ENCODE measurements around the gene LRP8.

The LRP8 gene

DNA sequence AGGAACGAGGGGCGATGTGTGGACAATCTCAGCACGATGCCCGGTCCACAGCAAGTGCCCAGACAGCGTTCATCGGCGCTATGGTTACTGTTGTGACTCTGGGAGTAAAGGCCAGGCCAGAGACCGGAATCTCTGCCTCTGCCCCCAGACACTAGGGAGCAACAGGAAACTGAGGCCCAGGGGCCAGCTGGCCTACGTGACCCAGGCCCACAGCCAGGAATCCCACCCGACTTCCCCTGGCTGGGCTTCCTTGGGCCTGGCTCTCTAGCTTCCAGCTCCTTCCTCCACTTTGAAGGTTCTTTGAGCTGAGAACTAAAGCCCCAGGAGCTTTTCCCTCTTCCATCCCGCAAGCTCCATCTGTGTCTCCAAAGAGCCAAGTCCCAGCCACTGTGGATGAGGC is 4.6 kb downstream of the LRP8 start:
- no peak for DNase-seq (ENCODE audit: low read depth in 2 of 2)

DNA sequence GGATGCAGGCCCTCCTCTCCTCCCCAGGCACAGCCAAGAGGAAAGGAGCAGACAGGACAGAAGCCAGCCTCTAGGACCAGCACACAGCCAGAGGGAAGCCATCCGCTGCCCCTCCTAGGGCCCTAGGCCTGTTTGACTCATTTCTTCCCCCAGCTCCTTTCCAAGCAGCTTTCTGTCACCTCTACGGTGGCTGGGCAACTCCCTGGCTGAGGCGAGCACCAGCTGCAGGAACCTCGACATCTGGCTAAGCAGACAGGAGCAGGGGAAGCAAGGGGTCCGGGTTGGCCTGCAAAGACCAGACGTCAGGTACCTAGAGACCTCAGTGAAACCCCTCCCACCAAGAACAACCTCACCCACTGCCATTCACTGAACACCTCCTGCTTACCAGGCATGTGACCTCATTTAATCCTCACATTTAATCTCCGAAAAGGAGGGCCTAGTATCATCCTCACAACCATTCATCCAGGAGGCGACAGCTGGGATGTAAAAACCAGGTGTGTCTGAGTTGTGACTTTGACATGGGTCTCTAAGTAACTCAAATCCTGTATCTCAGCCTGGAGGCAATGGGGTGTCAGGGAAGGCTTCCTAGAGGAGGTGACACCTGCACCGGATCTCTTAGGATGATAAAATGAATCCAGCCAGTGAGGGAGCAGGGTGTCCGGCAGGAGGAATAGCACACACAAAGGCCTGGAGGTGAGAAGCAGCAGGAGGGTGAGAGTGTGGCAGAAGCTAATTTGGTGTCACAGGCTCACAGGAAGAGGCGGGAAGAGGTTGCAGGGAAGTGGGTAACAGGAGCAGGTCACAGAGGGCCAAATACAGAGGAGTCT is 5.9 kb downstream of the LRP8 start:
- DNase-seq (ENCODE audit: low read depth in 2 of 2) = no peak

DNA sequence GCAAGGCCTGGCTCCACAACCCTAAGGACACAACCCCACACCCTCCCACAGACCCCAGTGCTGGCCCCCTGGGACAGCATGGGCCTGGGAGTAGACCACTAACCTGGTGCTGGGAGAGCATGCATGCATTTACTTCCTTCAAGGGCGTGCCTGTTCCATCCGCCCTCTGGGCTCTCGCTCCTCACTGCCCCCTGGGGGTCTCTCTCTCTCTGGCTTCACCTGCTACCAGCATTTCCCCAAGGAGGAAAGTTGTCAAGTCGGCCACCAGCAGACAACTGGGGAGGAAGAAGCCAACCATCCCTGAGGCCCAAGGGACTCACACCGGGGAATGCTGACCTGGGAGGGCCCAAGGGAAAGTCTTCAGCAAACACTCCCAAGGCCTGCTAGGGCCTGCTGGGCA is 6.5 kb downstream of the LRP8 start:
- no peak for DNase-seq (ENCODE audit: low read depth in 2 of 2)

DNA sequence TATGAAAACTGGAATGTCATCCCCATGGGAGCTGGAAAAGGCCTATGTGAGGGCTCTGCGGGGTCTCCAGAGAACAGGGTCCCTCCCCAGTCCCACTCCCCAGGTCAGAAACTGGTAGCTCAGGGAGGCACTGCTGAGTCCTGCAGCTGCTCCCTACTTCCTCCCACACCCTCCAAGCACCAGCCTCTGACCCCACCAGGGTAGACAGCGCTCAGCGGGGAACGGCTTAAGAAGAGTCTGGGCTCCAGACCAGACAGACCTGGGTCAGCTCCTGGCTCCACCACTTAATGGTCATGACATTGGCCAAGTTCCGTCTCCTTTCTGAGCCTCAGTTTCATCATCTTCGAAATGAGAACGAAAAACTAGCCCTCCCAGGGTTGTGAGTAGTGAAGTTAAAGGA is 7.2 kb downstream of the LRP8 start:
- no peak for DNase-seq (ENCODE audit: low read depth in 2 of 2)

GRCh38 chr1:53319296-53320101 is 8.4 kb downstream of the LRP8 start:
- no peak for DNase-seq (ENCODE audit: low read depth in 2 of 2)

GRCh38 chr1:53317646-53318539 is 10.0 kb downstream of the LRP8 start:
- no peak for DNase-seq (ENCODE audit: low read depth in 2 of 2)

GRCh38 chr1:53316766-53317581 is 10.9 kb downstream of the LRP8 start:
- DNase-seq (ENCODE audit: low read depth in 2 of 2) = no peak

DNA sequence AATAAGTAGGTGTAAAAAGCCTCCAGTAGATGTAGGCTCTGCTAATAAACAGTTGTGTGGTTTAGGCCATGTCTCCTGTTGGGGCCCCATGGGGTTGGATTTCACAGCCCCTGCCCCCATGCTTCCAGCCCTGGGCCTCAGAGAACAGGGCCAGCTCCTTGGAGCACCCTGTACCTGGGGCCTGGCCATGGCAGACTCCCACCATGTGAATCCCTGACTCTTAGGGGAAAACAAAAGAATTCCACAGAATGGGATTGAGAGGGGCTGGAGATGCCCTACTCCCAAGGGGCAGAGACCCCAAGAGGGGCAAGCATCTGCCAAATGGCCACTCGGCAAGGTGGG is 11.5 kb downstream of the LRP8 start:
- DNase-seq (ENCODE audit: low read depth in 2 of 2) = no peak

DNA sequence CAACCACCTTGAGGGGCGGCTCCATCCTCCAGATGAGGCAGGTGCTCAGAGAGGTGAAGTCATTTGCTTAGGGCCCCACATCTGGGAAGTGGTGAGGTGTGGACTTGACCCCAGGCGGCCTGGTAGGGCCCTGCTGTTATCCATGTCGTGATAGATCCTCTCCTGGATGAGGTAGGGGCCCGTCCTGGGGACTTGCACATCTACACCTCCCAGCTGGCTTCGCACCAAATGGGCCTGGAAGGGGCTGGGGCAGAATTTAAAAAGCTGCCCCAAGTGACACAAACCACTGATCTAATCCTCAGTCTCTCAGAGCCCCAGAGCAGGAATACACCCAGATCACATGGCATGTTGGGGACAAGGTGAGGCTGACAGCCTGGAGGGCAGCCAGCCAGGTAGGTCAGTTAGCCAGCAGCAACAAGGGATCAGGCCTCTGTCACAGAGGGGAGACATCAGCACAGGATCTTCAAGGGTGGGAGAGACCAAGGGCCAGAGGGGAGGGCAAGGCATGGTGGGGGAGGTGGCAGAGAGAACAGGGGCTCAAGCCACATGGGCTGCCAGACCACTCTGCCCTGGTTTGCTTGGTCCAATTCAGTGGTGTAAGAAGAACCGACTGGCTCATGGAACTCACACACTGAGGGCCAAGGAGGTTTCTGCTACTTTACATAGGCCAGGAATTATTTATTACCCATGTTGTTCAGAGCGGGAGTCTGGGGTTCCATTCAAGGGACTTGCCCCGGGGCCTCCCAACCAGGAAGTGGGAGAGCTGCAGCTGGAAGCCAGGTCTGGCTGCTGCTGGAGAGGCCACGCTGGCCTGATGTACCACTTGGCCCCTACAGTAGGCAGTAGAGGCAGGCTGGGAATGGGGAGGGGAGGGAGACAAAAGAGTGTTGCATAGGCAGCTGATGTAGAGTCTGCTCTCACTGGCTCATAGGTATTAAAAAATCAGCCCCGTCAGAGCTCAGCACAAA is 12.1 kb downstream of the LRP8 start:
- no peak for DNase-seq (ENCODE audit: low read depth in 2 of 2)

- DNase-seq (ENCODE audit: low read depth in 2 of 2) = no peak
These were observed 12.8 kb downstream of the LRP8 start for GRCh38 chr1:53315046-53315445.

- DNase-seq (ENCODE audit: low read depth in 2 of 2) = no peak
These were observed 13.3 kb downstream of the LRP8 start for GRCh38 chr1:53314606-53315005.

DNA sequence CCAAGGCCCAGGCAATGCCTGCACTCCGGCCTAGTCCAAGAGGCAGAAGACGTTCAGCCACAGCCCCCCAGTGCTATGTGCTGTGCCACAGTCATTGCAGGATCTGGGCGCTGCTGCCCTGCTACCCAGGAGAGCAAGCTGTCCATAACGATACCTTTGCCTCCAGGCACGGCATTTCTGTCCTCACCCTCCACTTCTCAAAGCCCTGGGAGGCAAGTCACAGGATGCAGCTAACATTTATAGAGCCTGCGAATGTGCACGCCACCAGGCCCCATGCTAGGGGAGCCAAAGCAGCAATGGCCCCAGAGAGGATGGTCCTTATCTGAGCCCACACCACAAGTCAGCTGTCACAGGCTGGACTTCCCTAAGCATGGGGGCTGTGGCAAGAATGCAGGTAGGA is 13.8 kb downstream of the LRP8 start:
- DNase-seq (ENCODE audit: low read depth in 2 of 2) = no peak

DNA sequence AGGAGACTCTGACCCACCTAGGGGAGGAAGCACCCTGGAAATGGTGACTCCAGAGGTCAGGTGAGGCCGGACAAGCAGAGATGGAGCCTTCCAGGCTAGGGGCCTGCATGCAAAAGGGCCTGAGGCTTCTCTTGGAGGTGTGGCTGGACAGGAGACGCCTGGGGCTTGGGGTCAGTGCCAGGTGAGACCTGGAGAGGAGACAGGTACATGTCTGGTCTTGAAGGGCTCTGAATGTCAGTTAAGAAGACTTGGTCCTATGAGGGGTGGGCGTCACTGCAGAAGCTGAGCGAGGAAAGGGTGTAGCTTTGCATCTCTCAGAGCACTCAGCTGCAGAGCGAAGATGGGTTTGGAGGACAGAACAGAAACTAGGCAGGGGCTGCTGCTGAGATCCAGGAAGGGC is 14.3 kb downstream of the LRP8 start:
- no peak for DNase-seq (ENCODE audit: low read depth in 2 of 2)

- no peak for DNase-seq (ENCODE audit: low read depth in 2 of 2)
These were observed 16.1 kb downstream of the LRP8 start for GRCh38 chr1:53311702-53312305.

DNA sequence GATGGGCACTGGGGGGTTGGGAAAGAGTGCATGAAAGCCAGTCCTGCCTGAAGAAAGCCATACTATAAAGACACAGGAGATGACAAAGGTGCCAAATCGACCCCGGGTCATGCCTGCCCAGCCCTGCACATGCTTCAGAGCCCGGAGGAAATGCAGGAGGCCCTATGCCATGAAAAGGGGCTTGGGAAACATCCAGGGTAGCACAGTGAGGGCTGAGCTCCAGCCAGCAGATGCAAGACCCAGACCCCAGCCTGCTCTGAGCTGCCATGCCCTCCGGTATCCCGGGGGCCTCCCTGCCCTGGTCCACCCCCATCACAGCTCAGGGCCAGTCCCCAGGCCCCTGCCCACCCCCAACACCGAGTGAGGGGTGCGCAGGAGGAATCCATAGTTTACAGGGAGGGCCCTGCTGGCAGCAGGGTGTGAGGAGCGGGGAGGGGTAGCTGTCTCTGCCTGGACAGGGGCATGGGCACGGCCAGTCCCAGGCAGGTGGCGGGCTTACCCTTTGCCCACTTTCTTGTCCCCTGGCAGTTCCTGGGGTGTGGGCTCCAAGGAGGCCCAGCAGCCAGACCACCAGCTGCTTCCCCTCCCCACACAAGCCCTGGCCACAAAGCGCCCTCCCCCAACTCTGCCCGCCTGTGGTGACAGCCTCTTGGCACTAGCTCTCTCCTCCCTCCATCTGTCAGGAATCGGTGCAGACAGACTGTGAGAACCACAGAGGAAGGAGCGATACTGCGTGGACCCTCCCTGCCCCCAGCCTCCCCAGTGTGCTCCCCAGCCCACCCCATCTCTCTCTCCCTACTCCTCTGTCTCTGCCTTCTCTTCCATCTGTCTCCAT is 16.8 kb downstream of the LRP8 start:
- no peak for DNase-seq (ENCODE audit: low read depth in 2 of 2)

- DNase-seq (ENCODE audit: low read depth in 2 of 2) = no peak
These were observed 18.1 kb downstream of the LRP8 start for GRCh38 chr1:53309802-53310201.

- no peak for DNase-seq (ENCODE audit: low read depth in 2 of 2)
These were observed 19.4 kb downstream of the LRP8 start for GRCh38 chr1:53308506-53308905.

DNA sequence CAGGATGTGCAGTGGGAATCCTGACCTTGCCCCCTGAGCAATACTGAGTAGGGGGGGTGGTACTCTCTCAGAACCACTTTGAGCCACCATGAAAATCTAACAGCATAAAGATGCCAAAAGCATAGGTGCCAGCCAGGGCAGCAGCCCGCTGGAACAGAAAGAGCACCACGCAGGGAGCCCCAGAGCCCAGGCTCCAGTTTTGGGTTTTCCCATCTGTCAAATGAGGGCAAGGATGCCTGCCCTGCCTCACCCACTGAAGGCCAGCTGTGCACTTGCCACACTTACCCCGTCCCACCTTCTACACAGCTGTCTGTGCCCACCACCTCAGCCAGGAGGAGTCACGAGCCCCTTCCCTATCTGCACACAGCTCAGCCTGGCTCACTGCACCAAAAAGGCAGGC is 20.8 kb downstream of the LRP8 start:
- no peak for DNase-seq (ENCODE audit: low read depth in 2 of 2)

GRCh38 chr1:53306168-53306567 is 21.7 kb downstream of the LRP8 start:
- DNase-seq (ENCODE audit: low read depth in 2 of 2) = no peak
